Endothelial cell (in vitro differentiated cells): Measurements from ENCODE around the gene RGS17. TPM values are rescaled to one million over a fixed set of nuclear protein-coding genes. Genes with fewer than 3 reads are reported as not detected.

Experiments
- DNase-seq: peaks from one replicate; pipeline ENCODE4 v3.0.0; 2021; ENCODE audit warnings: low spot score
- H3K27ac Mint-ChIP-seq: one replicate; pipeline ENCODE4 v1.8.0; 2021; ENCODE audit warnings: mixed read lengths, inconsistent platforms; ENCODE audit not compliant: unreplicated experiment
- H3K27me3 Mint-ChIP-seq: one replicate; pipeline ENCODE4 v1.8.0; 2021; ENCODE audit warnings: mild to moderate bottlenecking, moderate library complexity, mixed read lengths, inconsistent platforms; ENCODE audit not compliant: unreplicated experiment
- H3K36me3 Mint-ChIP-seq: one replicate; pipeline ENCODE4 v1.8.0; 2021; ENCODE audit warnings: mild to moderate bottlenecking, low read depth, mixed read lengths, inconsistent platforms; ENCODE audit not compliant: unreplicated experiment
- H3K4me1 Mint-ChIP-seq: one replicate; pipeline ENCODE4 v1.8.0; 2021; ENCODE audit warnings: mild to moderate bottlenecking, mixed read lengths, inconsistent platforms; ENCODE audit not compliant: unreplicated experiment
- H3K4me3 Mint-ChIP-seq: one replicate; pipeline ENCODE4 v1.8.0; 2021; ENCODE audit warnings: mild to moderate bottlenecking, mixed read lengths, inconsistent platforms; ENCODE audit not compliant: unreplicated experiment
- H3K9me3 Mint-ChIP-seq: one replicate; pipeline ENCODE4 v1.8.0; 2021; ENCODE audit warnings: mixed read lengths, inconsistent platforms; ENCODE audit not compliant: unreplicated experiment
- total RNA-seq: library from RNA; stranded (reverse); fragmentation: NEBNext Ultra II Directional; extraction: Animal tissue kit (Norgen Biotek cat#: 25700); gene quantifications from one replicate; pipeline ENCODE4 v1.2.1, GENCODE V29; 2021; ENCODE audit not compliant: unreplicated experiment
- TF ChIP-seq, protein P1 (sequence below): fragments of 200-600 bp; sonication (generic); IDR thresholded peaks from one replicate; pipeline ENCODE4 v1.5.0; 2021; ENCODE audit warnings: antibody characterized with exemption; ENCODE audit not compliant: unreplicated experiment

Gene RGS17
- total RNA-seq, 1 donor from 2014 or later, result 12.0 TPM

DNA sequence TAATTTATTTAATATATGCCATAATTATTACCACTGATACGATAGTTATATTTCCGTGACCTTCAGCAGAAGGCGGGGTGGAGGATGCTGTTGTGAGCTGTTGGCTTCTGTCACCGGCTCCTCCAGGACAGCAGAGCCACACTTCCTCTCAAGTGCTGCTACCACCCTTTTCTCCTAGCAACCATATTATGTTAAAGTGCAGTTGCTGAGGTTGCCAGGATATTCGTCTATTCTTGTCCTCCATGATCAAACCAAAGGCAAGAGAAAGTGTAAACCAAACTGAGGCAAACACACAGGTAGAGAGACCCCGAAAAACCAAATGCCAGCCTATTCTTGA lies 27.8 kb downstream of the RGS17 start:
- Mint-ChIP-seq H3K27me3 (peaks cover 1% of the 10 kb centered on the region), H3K27ac (peak overlapping the region; percentile 89), H3K36me3 (no peaks in the 10 kb centered on the region), H3K4me3 (no peak overlapping the region), H3K4me1 (peaks cover 6% of the 10 kb centered on the region), H3K9me3 (no peaks in the 10 kb centered on the region)
- no peak for DNase-seq
- TF ChIP-seq, protein P1, sequence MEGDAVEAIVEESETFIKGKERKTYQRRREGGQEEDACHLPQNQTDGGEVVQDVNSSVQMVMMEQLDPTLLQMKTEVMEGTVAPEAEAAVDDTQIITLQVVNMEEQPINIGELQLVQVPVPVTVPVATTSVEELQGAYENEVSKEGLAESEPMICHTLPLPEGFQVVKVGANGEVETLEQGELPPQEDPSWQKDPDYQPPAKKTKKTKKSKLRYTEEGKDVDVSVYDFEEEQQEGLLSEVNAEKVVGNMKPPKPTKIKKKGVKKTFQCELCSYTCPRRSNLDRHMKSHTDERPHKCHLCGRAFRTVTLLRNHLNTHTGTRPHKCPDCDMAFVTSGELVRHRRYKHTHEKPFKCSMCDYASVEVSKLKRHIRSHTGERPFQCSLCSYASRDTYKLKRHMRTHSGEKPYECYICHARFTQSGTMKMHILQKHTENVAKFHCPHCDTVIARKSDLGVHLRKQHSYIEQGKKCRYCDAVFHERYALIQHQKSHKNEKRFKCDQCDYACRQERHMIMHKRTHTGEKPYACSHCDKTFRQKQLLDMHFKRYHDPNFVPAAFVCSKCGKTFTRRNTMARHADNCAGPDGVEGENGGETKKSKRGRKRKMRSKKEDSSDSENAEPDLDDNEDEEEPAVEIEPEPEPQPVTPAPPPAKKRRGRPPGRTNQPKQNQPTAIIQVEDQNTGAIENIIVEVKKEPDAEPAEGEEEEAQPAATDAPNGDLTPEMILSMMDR, result no peak

DNA sequence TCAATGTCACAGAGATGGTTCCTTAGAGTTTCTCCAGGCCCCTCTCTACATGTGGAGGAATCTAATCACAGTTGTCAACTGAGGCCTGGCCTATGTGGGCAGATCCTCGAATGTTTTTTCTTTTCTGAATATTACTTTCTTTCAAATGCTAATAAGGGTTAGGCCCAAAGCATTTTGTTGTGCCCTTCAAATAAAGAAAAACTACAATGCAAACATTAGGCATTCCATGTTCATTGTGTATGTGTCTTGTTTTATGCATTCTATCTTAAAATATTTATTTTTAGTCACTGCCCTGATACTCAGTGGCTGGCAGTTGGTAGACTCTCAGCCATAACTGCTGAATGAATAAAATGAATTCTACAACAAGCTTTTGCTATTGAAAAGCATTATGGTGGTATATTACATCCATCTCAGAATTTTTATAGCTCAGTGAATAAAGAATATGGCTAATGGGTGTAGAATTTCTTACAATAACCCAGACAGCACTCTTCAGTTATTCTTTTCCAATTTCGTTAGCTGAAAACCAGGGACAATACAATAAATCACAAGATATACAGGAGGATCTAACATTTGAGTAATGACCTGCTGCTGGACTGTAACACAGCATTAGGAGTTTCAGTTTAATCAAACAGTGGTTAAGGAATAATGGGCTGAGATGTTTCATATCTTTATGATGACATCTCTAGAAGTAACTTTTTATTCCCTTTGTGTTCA lies 28.3 kb downstream of the RGS17 start:
- no peak for DNase-seq
- Mint-ChIP-seq H3K9me3 (no peaks in the 10 kb centered on the region), H3K27me3 (peaks cover 1% of the 10 kb centered on the region), H3K4me1 (peaks cover 6% of the 10 kb centered on the region), H3K4me3 (no peak overlapping the region), H3K27ac (peak overlapping the region; percentile 34), H3K36me3 (no peaks in the 10 kb centered on the region)
- TF ChIP-seq, protein P1, result no peak

DNA sequence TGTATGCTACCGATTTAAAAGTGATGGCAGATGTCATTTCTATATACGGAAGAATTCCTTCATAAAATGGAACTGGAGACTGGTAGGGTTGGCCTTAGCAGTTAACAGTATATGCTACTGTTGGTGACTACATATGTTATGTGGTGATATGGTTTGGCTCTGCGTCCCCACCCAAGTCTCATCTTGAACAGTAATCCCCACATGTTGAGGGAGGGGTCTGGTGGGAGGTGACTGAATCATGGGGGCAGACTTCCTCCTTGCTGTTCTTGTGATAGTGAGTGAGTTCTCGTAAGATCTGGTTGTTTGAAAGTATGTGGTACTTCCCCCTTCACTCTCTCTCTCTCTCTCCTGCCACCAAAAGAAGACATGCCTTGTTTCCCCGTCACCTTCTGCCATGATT lies 29.6 kb downstream of the RGS17 start:
- Mint-ChIP-seq H3K27ac (no peak overlapping the region), H3K27me3 (peaks cover 1% of the 10 kb centered on the region), H3K4me1 (peaks cover 6% of the 10 kb centered on the region), H3K9me3 (no peaks in the 10 kb centered on the region), H3K36me3 (no peaks in the 10 kb centered on the region), H3K4me3 (no peak overlapping the region)
- no peak for DNase-seq
- TF ChIP-seq, protein P1, result no peak

DNA sequence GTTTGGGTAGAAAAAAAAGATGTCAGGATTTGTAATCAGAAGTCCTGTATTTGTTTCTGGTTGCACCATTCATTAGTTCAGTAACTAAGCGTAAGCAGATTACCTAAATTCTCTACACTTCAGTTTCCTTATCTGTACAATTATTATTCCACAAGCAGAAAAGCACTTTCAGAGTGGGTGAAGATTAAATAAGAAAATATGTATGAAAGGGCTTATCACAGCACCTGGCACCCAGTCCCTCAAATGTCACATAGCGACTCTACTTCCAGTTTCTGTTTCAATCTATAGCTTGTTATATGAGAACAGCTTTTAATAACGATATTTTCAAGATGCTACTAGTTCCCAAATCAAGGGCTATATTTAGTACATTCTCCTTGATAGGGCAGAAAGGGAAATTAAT lies 31.4 kb downstream of the RGS17 start:
- TF ChIP-seq, protein P1, result no peak

DNA sequence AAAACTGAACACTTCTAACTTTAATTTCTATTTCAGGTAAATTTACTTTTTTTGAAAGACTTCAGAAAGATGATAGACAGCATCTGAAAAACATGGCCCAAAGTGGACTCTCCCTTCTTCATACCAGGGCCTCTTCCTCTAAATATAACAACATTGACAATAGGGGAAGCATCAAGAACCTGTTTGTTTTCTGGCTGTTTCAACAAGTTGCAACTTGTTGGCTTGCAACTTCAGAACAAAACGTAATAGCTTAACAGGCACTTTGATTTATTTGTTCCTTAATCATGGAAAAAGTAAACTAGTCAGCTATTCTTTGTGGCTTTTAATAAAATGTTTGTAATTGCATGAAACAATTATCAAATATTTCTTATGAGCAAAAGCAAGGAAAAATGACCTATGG lies 34.3 kb downstream of the RGS17 start:
- Mint-ChIP-seq H3K36me3 (no peaks in the 10 kb centered on the region), H3K4me1 (no peaks in the 10 kb centered on the region), H3K27ac (no peak overlapping the region), H3K4me3 (no peak overlapping the region), H3K9me3 (no peaks in the 10 kb centered on the region), H3K27me3 (no peaks in the 10 kb centered on the region)
- no peak for DNase-seq
- TF ChIP-seq, protein P1, result no peak

More for the DNA sequence above, 31.4 kb downstream of the RGS17 start:
- no peaks in the 10 kb centered on the region for H3K9me3 Mint-ChIP-seq
- H3K27ac Mint-ChIP-seq, result no peak overlapping the region
- H3K27me3 Mint-ChIP-seq, result no peaks in the 10 kb centered on the region
- peaks cover 3% of the 10 kb centered on the region for H3K4me1 Mint-ChIP-seq
- no peak for DNase-seq
- no peaks in the 10 kb centered on the region for H3K36me3 Mint-ChIP-seq
- no peak overlapping the region for H3K4me3 Mint-ChIP-seq
